Muscle of back (tissue), 13 donors: ENCODE results near the gene YPEL1. TPM values are rescaled to one million over a fixed set of nuclear protein-coding genes. Genes with fewer than 3 reads are reported as not detected.
A peak's percentile ranks its signal among the peaks of the same experiment; 100 is the strongest.

ENCODE experiments used
- DNase-seq, 3 donors: peaks; one replicate each; pipeline versions ENCODE4 v3.0.0 to v3.0.0-alpha.2; 2013
- long read RNA-seq, 9 donors: transcript quantifications; one replicate each; lab custom pipeline, GENCODE V29; 2026
- polyA plus RNA-seq, 10 donors: library from polyadenylated mRNA; unstranded; fragments of 120-200 nt; gene quantifications; one replicate each; pipeline ENCODE4 v1.2.1, GENCODE V29; 2013; ENCODE audit not compliant: insufficient read length in 10 of 10

Gene YPEL1
- polyA plus RNA-seq: 10 to 100 TPM; 10.0 to 21.6 (median 14.9) TPM
- long read RNA-seq, donor 1, full-length matches to known transcripts: 6 of 11 reads
- long read RNA-seq, donor 1, partial matches to known transcripts: 5 of 11 reads
- long read RNA-seq, donor 1, other reads (novel, unspliced or antisense): 0 of 11 reads
- long read RNA-seq, donor 2, full-length matches to known transcripts: 3 of 3 reads
- long read RNA-seq, donor 2, partial matches to known transcripts: 0 of 3 reads
- long read RNA-seq, donor 2, other reads (novel, unspliced or antisense): 0 of 3 reads
- long read RNA-seq, donor 3: 0 reads
- long read RNA-seq, donor 4, full-length matches to known transcripts: 1 of 1 reads
- long read RNA-seq, donor 4, partial matches to known transcripts: 0 of 1 reads
- long read RNA-seq, donor 4, other reads (novel, unspliced or antisense): 0 of 1 reads
- long read RNA-seq, donor 5, full-length matches to known transcripts: 7 of 7 reads
- long read RNA-seq, donor 5, partial matches to known transcripts: 0 of 7 reads
- long read RNA-seq, donor 5, other reads (novel, unspliced or antisense): 0 of 7 reads
- long read RNA-seq, donor 6: 0 reads
- long read RNA-seq, donor 7, full-length matches to known transcripts: 3 of 3 reads
- long read RNA-seq, donor 7, partial matches to known transcripts: 0 of 3 reads
- long read RNA-seq, donor 7, other reads (novel, unspliced or antisense): 0 of 3 reads
- long read RNA-seq, donor 8, full-length matches to known transcripts: 4 of 4 reads
- long read RNA-seq, donor 8, partial matches to known transcripts: 0 of 4 reads
- long read RNA-seq, donor 8, other reads (novel, unspliced or antisense): 0 of 4 reads
- long read RNA-seq, donor 9: 0 reads

- DNase-seq: peak; percentile 97 to 98 (median 97)
Observed at GRCh38 chr22:21735200-21736083, at the start of gene YPEL1. YPEL1 (minus strand) TSS chr22:21735794; CDS start chr22:21710744, 25,050 bp downstream.

- DNase-seq: no peak
Observed at GRCh38 chr22:21780259-21780658, 44.7 kb upstream of the YPEL1 start.

GRCh38 chr22:21779444-21779843, 43.9 kb upstream of the YPEL1 start:
- no peak for DNase-seq

GRCh38 chr22:21778705-21779363, 43.2 kb upstream of the YPEL1 start:
- peak in 1 of 3 donors; percentile 28 for DNase-seq

GRCh38 chr22:21771631-21771976, 36.0 kb upstream of the YPEL1 start:
- DNase-seq: no peak

- no peak for DNase-seq
Observed at GRCh38 chr22:21768435-21768834, 32.8 kb upstream of the YPEL1 start.

- DNase-seq: no peak
Observed at GRCh38 chr22:21766691-21767462, 31.3 kb upstream of the YPEL1 start.

- no peak for DNase-seq
Observed at GRCh38 chr22:21765909-21766529, 30.4 kb upstream of the YPEL1 start.

- no peak for DNase-seq
Observed at GRCh38 chr22:21764038-21764804, 28.6 kb upstream of the YPEL1 start.

GRCh38 chr22:21762712-21763581, 27.4 kb upstream of the YPEL1 start:
- no peak for DNase-seq

GRCh38 chr22:21761994-21762680, 26.5 kb upstream of the YPEL1 start:
- DNase-seq: no peak

- no peak for DNase-seq
Observed at GRCh38 chr22:21761086-21761485, 25.5 kb upstream of the YPEL1 start.

GRCh38 chr22:21760640-21761039, 25.0 kb upstream of the YPEL1 start:
- peak in 1 of 3 donors; percentile 43 for DNase-seq

- no peak for DNase-seq
Observed at GRCh38 chr22:21759646-21760376, 24.2 kb upstream of the YPEL1 start.

- DNase-seq: no peak
Observed at GRCh38 chr22:21759093-21759492, 23.5 kb upstream of the YPEL1 start.

- no peak for DNase-seq
Observed at GRCh38 chr22:21758091-21758864, 22.7 kb upstream of the YPEL1 start.
